Suprapubic skin (tissue), 4 donors: Measurements from ENCODE around the gene CCDC7. TPM values are rescaled to one million over a fixed set of nuclear protein-coding genes. Genes with fewer than 3 reads are reported as not detected.

Experiments used
- DNase-seq, 2 donors: peaks; one replicate each; pipeline ENCODE4 v3.0.0-alpha.2; 2019; ENCODE audit warnings: low spot score in 2 of 2
- H3K27ac ChIP-seq: fragments of 200-600 bp; sonication (generic); one replicate; pipeline ENCODE4 v1.5.1; 2019
- H3K27me3 ChIP-seq: fragments of 200-600 bp; sonication (generic); one replicate; pipeline ENCODE4 v1.5.1; 2019
- H3K36me3 ChIP-seq: fragments of 200-600 bp; sonication (generic); one replicate; pipeline ENCODE4 v1.5.1; 2019
- H3K4me1 ChIP-seq: fragments of 200-600 bp; sonication (generic); one replicate; pipeline ENCODE4 v1.5.1; 2019
- H3K4me3 ChIP-seq: fragments of 200-600 bp; sonication (generic); one replicate; pipeline ENCODE4 v1.5.1; 2019; ENCODE audit warnings: mild to moderate bottlenecking
- H3K9me3 ChIP-seq: fragments of 200-600 bp; sonication (generic); one replicate; pipeline ENCODE4 v1.5.1; 2019
- CTCF ChIP-seq, 2 donors: fragments of 200-600 bp in 1 of 2; fragments of 450-650 bp in 1 of 2; sonication (generic) in 1 of 2; IDR thresholded peaks; one replicate each; pipeline ENCODE4 v1.5.1; 2016 to 2019; ENCODE audit warnings: antibody characterized with exemption in 2 of 2, mild to moderate bottlenecking in 1 of 2, moderate library complexity in 1 of 2
- EP300 ChIP-seq: sonication (generic); formaldehyde crosslinking; IDR thresholded peaks from one replicate; pipeline ENCODE4 v1.6.1; 2017; ENCODE audit warnings: antibody characterized with exemption
- POLR2A ChIP-seq, 2 donors: fragments of 450-650 bp; IDR thresholded peaks; one replicate each; pipeline ENCODE4 v1.6.1; 2017; ENCODE audit warnings: antibody characterized with exemption in 2 of 2, mild to moderate bottlenecking in 2 of 2, moderate library complexity in 2 of 2
- POLR2AphosphoS5 ChIP-seq, 3 donors: sonication (generic); formaldehyde crosslinking; IDR thresholded peaks; one replicate each; pipeline ENCODE4 v1.6.1; 2017; ENCODE audit warnings: antibody characterized with exemption in 3 of 3
- WGBS: methylation state at CpG from one replicate; pipeline ENCODE4 v1.1.5; 2018; 5-methylcytosine and 5-hydroxymethylcytosine counted together
- total RNA-seq, 4 donors: library from RNA; depleted of rRNA; stranded (reverse); fragments of >200 nt; gene quantifications; one replicate each; pipeline ENCODE4 v1.1.0, GENCODE V29; 2016

The CCDC7 gene
- total RNA-seq, 4 donors from 2014 or later, result 4.6 to 10.1 (median 7.6) TPM

DNA sequence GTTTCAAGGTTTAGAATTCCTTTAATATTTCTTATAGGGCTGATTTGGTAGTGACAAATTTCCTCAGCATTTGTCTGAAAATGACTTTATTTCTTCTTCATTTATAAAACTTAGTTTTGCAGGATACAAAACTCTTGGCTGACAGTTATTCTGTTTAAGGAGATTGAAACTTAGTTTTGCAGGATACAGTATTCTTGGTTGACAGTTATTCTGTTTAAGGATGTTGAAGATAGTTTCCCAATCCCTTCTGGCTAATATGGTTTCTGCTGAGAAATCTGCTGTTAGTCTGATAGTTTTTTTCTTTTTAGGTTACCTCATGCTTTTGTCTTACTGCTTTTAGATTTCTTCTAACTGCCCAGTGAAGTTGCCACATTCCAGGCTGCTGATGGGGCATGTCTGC lies 325.3 kb downstream of the CCDC7 start:
- Histone ChIP-seq H3K4me1 (no peaks in the 10 kb centered on the region), H3K9me3 (peaks cover 15% of the 10 kb centered on the region), H3K4me3 (no peak overlapping the region), H3K27ac (no peak overlapping the region), H3K27me3 (no peaks in the 10 kb centered on the region), H3K36me3 (no peaks in the 10 kb centered on the region)
- no peak for TF ChIP-seq POLR2AphosphoS5 (IDR thresholded peaks at IDR 0.05)
- TF ChIP-seq CTCF (IDR thresholded peaks at IDR 0.05), result no peak
- no peak for TF ChIP-seq EP300
- no peak for DNase-seq

GRCh38 chr10:32773105-32773504 lies 327.2 kb downstream of the CCDC7 start:
- Histone ChIP-seq H3K27me3 (no peaks in the 10 kb centered on the region), H3K27ac (no peak overlapping the region), H3K4me3 (no peak overlapping the region), H3K4me1 (no peaks in the 10 kb centered on the region), H3K36me3 (no peaks in the 10 kb centered on the region), H3K9me3 (peaks cover 12% of the 10 kb centered on the region)
- DNase-seq, result no peak
- WGBS, result 77% methylated on average over 1 of the region's 1 CpG
- TF ChIP-seq POLR2A (IDR thresholded peaks at IDR 0.05) (no peak), EP300 (no peak), CTCF (IDR thresholded peaks at IDR 0.05) (no peak), POLR2AphosphoS5 (IDR thresholded peaks at IDR 0.05) (no peak)

DNA sequence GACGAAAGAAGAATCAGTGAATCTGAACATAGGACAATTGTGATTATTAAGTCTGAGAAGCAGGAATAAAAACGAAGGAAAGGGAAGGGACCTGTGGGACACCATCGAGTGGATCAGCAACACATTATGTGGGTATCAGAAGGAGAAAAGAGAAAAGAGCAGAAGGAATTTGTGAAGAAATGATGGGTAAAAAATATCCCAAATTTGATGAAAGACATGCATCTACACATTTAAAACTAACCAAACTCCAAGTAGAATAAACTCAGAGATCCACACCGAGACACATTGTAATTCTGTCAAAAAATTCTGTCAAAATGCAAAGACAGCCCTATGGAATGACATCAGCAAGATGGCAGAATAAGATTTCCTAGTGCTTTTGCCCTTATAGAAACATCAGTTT lies 341.0 kb downstream of the CCDC7 start:
- no peak for TF ChIP-seq EP300
- TF ChIP-seq POLR2AphosphoS5 (IDR thresholded peaks at IDR 0.05), result no peak
- TF ChIP-seq POLR2A (IDR thresholded peaks at IDR 0.05), result no peak
- TF ChIP-seq CTCF (IDR thresholded peaks at IDR 0.05), result no peak
- Histone ChIP-seq H3K36me3 (no peaks in the 10 kb centered on the region), H3K27ac (no peak overlapping the region), H3K27me3 (no peaks in the 10 kb centered on the region), H3K4me1 (no peaks in the 10 kb centered on the region), H3K4me3 (no peak overlapping the region), H3K9me3 (no peaks in the 10 kb centered on the region)
- WGBS, result 94% methylated on average over 4 of the region's 4 CpGs
- no peak for DNase-seq

DNA sequence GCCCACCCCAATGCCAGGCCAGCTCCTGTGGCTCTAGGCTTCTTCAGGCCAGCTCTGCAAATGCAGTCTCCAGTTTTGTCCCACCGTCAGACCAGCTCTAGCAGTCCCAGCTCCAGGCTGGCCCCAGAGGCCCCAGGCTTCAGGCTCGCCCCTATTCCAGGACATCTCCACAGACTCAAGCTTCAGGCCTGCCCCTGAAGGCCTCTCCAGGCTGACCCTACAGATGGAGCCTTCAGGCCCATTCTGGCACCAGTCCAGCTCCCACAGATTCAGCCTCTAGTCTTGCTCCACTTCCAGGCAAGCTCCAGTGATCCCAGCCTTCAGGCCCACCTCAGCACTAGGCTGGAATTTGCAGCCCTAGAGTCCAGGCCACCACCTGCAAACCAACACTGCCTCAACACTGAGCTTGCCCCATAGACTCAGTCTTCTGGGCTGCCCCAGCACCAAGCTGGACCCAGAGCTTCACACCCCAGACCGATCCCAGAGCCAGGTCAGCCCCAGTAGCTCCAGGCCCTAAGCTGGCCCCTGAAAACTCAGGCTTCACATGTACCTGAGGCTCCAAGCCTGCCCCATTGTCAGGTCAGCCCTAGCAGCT lies 341.8 kb downstream of the CCDC7 start:
- WGBS, result 100% methylated on average over 2 of the region's 3 CpGs
- H3K27me3 ChIP-seq, result no peaks in the 10 kb centered on the region
- TF ChIP-seq POLR2AphosphoS5 (IDR thresholded peaks at IDR 0.05), result no peak
- TF ChIP-seq EP300, result no peak
- no peak for TF ChIP-seq CTCF (IDR thresholded peaks at IDR 0.05)
- TF ChIP-seq POLR2A (IDR thresholded peaks at IDR 0.05), result no peak

DNA sequence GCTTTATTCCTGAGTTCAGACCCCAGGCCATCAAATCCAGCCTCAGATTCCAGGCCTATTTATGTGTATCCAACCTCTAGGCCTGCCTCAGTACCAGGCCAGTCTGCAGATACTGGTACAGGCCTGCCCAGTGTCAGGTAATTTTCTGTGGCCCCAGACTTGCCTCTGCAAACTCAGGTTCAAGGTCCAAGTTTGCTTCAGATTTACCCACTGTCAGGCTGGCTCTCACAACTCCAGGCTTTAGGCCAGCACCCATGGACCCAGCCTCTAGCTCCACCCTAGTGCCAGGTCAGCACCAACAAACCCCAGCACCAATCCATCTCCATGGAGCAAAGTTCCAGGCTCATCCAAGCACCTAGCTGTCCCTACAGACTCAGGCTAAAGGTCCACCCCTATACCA lies 342.4 kb downstream of the CCDC7 start:
- no peak for DNase-seq
- Histone ChIP-seq H3K27me3 (no peaks in the 10 kb centered on the region), H3K27ac (no peak overlapping the region), H3K9me3 (no peaks in the 10 kb centered on the region), H3K36me3 (no peaks in the 10 kb centered on the region), H3K4me3 (no peak overlapping the region), H3K4me1 (no peaks in the 10 kb centered on the region)
- TF ChIP-seq EP300 (no peak), CTCF (IDR thresholded peaks at IDR 0.05) (no peak), POLR2A (IDR thresholded peaks at IDR 0.05) (no peak), POLR2AphosphoS5 (IDR thresholded peaks at IDR 0.05) (no peak)

More for the DNA sequence above, 341.8 kb downstream of the CCDC7 start:
- no peak for DNase-seq
- no peaks in the 10 kb centered on the region for H3K36me3 ChIP-seq
- no peak overlapping the region for H3K27ac ChIP-seq
- no peaks in the 10 kb centered on the region for H3K9me3 ChIP-seq
- H3K4me3 ChIP-seq, result no peak overlapping the region
- no peaks in the 10 kb centered on the region for H3K4me1 ChIP-seq
